PC-3 (cell line): ENCODE results near the gene DNAI4. TPM values are rescaled to one million over a fixed set of nuclear protein-coding genes. Genes with fewer than 3 reads are reported as not detected.

Source experiments
- ATAC-seq: fragments of 200-7000 bp; cut with Tn5 transposase; 2 replicates; pipeline ENCODE4 v1.9.1; 2020; ENCODE audit warnings: mild to moderate bottlenecking, moderate library complexity
- BruUV-seq: library from RNA; stranded (reverse); fragments of 400-500 nt; replicated peaks from 2 replicates; lab custom pipeline; 2021; lab: Mats Ljungman, UMichigan
- CTCF ChIA-PET: fragments of 300-600 bp; sonication (Branson Sonifier 250); formaldehyde crosslinking; loops from one replicate; lab custom pipeline; 2022; ENCODE audit warnings: antibody characterized with exemption; lab: Charles Lee
- POLR2A ChIA-PET: fragments of 300-600 bp; sonication (Branson Sonifier 250); formaldehyde crosslinking; loops from one replicate; lab custom pipeline; 2022; ENCODE audit warnings: antibody characterized with exemption; ENCODE audit not compliant: unreplicated experiment; lab: Charles Lee
- DNase-seq: peaks from one replicate; pipeline ENCODE4 v3.0.0-alpha.2; 2015
- H2AFZ ChIP-seq: fragments of 300-600 bp; sonication (generic); 2 replicates; pipeline ENCODE4 v1.6.0; 2016; ENCODE audit warnings: antibody characterized with exemption, low read length
- H3F3A ChIP-seq: fragments of 300-600 bp; sonication (generic); one replicate; pipeline ENCODE4 v1.6.0; 2017; ENCODE audit warnings: antibody characterized with exemption, low read length, control low read depth, mild to moderate bottlenecking; ENCODE audit not compliant: unreplicated experiment
- H3K27ac ChIP-seq: fragments of 300-600 bp; sonication (generic); 2 replicates; pipeline ENCODE4 v1.5.1; 2016; ENCODE audit warnings: mild to moderate bottlenecking, low read length
- H3K27me3 ChIP-seq: fragments of 300-600 bp; sonication (generic); 2 replicates; pipeline ENCODE4 v1.6.1; 2016; ENCODE audit warnings: low read length, mixed read lengths
- H3K36me3 ChIP-seq: fragments of 300-600 bp; sonication (generic); 2 replicates; pipeline ENCODE4 v1.6.1; 2016; ENCODE audit warnings: low read depth, mixed run types, low read length, mixed read lengths
- H3K4me1 ChIP-seq: fragments of 300-600 bp; sonication (generic); 2 replicates; pipeline ENCODE4 v1.5.1; 2016; ENCODE audit warnings: low read length; ENCODE audit not compliant: insufficient read depth
- H3K4me2 ChIP-seq: fragments of 300-600 bp; sonication (generic); 2 replicates; pipeline ENCODE4 v1.6.0; 2016; ENCODE audit warnings: low read length
- H3K4me3 ChIP-seq: fragments of 300-600 bp; sonication (generic); 2 replicates; pipeline ENCODE4 v1.5.1; 2016; ENCODE audit warnings: mild to moderate bottlenecking, low read length, mixed read lengths
- H3K79me2 ChIP-seq: fragments of 300-600 bp; sonication (generic); 2 replicates; pipeline ENCODE4 v1.6.1; 2017; ENCODE audit warnings: low read length, mixed read lengths
- H3K9ac ChIP-seq: fragments of 300-600 bp; sonication (generic); 2 replicates; pipeline ENCODE4 v1.6.0; 2016; ENCODE audit warnings: mild to moderate bottlenecking, low read length
- H3K9me2 ChIP-seq: fragments of 300-600 bp; sonication (generic); replicated peaks from 2 replicates; pipeline ENCODE4 v1.6.1; 2016; ENCODE audit warnings: mixed run types, low read length, mixed read lengths
- H3K9me3 ChIP-seq: fragments of 300-600 bp; sonication (generic); 2 replicates; pipeline ENCODE4 v1.6.1; 2016; ENCODE audit warnings: low read length, mixed read lengths
- H4K20me1 ChIP-seq: fragments of 300-600 bp; sonication (generic); 2 replicates; pipeline ENCODE4 v1.6.1; 2016; ENCODE audit warnings: low read length, mixed read lengths
- CTCF ChIP-seq: fragments of 300-600 bp; sonication (generic); conservative IDR thresholded peaks from 2 replicates; pipeline ENCODE4 v1.5.1; 2017; ENCODE audit warnings: antibody characterized with exemption, low read depth, mild to moderate bottlenecking, low read length
- EZH2 ChIP-seq: fragments of 300-600 bp; sonication (generic); IDR thresholded peaks from one replicate; pipeline ENCODE4 v1.6.1; 2017; ENCODE audit warnings: antibody characterized with exemption, mild to moderate bottlenecking, low read length; ENCODE audit not compliant: unreplicated experiment
- EZH2phosphoT487 ChIP-seq: fragments of 300-600 bp; sonication (generic); IDR thresholded peaks from 2 replicates; pipeline ENCODE4 v1.6.1; 2018; ENCODE audit warnings: mild to moderate bottlenecking, antibody characterized with exemption, low read length, borderline replicate concordance
- intact Hi-C: fragments of 100-400 bp; cut with micrococcal nuclease; formaldehyde crosslinking; loops from 2 replicates; pipeline ENCODE4 v1.9.0; 2023
- total RNA-seq: library from RNA; depleted of rRNA; stranded (reverse); fragments of >200 nt; gene quantifications from 2 replicates; pipeline ENCODE4 v1.2.3, GENCODE V29; 2014

DNAI4 gene
- total RNA-seq, 1 experiment from 2014 or later: 1.6 TPM

- POLR2A ChIA-PET: no interaction called here
- DNase-seq: no peak
- no peak overlapping the region for H3K4me2 ChIP-seq
- BruUV-seq: no TSS peak
- TF ChIP-seq EZH2 (no peak), EZH2phosphoT487 (no peak), CTCF (no peak)
- H3K27ac ChIP-seq: no peak overlapping the region
- H3K36me3 ChIP-seq: no peaks in the 10 kb centered on the region
- intact Hi-C loops: no loop called here
- no peaks in the 10 kb centered on the region for H3F3A ChIP-seq
- no peaks in the 10 kb centered on the region for H3K79me2 ChIP-seq
- no peak overlapping the region for H3K9ac ChIP-seq
- H3K9me3 ChIP-seq: no peaks in the 10 kb centered on the region
- no peaks in the 10 kb centered on the region for H3K9me2 ChIP-seq
- peaks cover 4% of the 10 kb centered on the region; the same call in 1 of the 2 replicates for H3K27me3 ChIP-seq
- CTCF ChIA-PET: no interaction called here
- H4K20me1 ChIP-seq: no peaks in the 10 kb centered on the region
- ATAC-seq: no peak
- H3K4me3 ChIP-seq: no peak overlapping the region
- no peak overlapping the region for H2AFZ ChIP-seq
- no peaks in the 10 kb centered on the region for H3K4me1 ChIP-seq
Observed at GRCh38 chr1:66831529-66832239, 93.0 kb downstream of the DNAI4 start.

- H2AFZ ChIP-seq: no peak overlapping the region
- no peak for DNase-seq
- no peaks in the 10 kb centered on the region for H3K79me2 ChIP-seq
- TF ChIP-seq CTCF (no peak), EZH2 (no peak), EZH2phosphoT487 (no peak)
- ChIA-PET CTCF (no interaction called here), POLR2A (no interaction called here)
- H3K27ac ChIP-seq: no peak overlapping the region
- no peaks in the 10 kb centered on the region for H3K36me3 ChIP-seq
- H3K4me3 ChIP-seq: no peak overlapping the region
- H3K27me3 ChIP-seq: peaks cover 4% of the 10 kb centered on the region; the same call in 1 of the 2 replicates
- no peak overlapping the region for H3K4me2 ChIP-seq
- H3F3A ChIP-seq: no peaks in the 10 kb centered on the region
- no TSS peak for BruUV-seq
- no peaks in the 10 kb centered on the region for H3K9me2 ChIP-seq
- no peak overlapping the region for H3K9ac ChIP-seq
- no peak for ATAC-seq
- H3K4me1 ChIP-seq: no peaks in the 10 kb centered on the region
- no peaks in the 10 kb centered on the region for H3K9me3 ChIP-seq
- no peaks in the 10 kb centered on the region for H4K20me1 ChIP-seq
- intact Hi-C loops: no loop called here
Observed at GRCh38 chr1:66824771-66825170, 99.9 kb downstream of the DNAI4 start.

GRCh38 chr1:66809736-66810326 is 114.8 kb downstream of the DNAI4 start:
- H3K27me3 ChIP-seq: peaks cover 35% of the 10 kb centered on the region
- no peaks in the 10 kb centered on the region for H3K9me3 ChIP-seq
- DNase-seq (no peak), ATAC-seq (no peak)
- H3K4me1 ChIP-seq: no peaks in the 10 kb centered on the region
- no peaks in the 10 kb centered on the region for H3K36me3 ChIP-seq
- BruUV-seq: no TSS peak
- no peaks in the 10 kb centered on the region for H3K9me2 ChIP-seq
- no peaks in the 10 kb centered on the region for H4K20me1 ChIP-seq
- H2AFZ ChIP-seq: no peak overlapping the region
- intact Hi-C loops: no loop called here
- no peak overlapping the region for H3K4me3 ChIP-seq
- no peaks in the 10 kb centered on the region for H3F3A ChIP-seq
- no peaks in the 10 kb centered on the region for H3K79me2 ChIP-seq
- TF ChIP-seq EZH2 (no peak), CTCF (no peak)
- POLR2A ChIA-PET: no interaction called here
- no peak overlapping the region for H3K4me2 ChIP-seq
- no peak overlapping the region for H3K27ac ChIP-seq
- CTCF ChIA-PET: no interaction called here
- no peak overlapping the region for H3K9ac ChIP-seq
